HS-27A (cell line): ENCODE measurements around the gene LHPP.

Experiments
- DNase-seq: peaks from one replicate; pipeline ENCODE4 v3.0.0-alpha.2; 2012; ENCODE audit warnings: low read depth, missing footprints

The LHPP gene

DNA sequence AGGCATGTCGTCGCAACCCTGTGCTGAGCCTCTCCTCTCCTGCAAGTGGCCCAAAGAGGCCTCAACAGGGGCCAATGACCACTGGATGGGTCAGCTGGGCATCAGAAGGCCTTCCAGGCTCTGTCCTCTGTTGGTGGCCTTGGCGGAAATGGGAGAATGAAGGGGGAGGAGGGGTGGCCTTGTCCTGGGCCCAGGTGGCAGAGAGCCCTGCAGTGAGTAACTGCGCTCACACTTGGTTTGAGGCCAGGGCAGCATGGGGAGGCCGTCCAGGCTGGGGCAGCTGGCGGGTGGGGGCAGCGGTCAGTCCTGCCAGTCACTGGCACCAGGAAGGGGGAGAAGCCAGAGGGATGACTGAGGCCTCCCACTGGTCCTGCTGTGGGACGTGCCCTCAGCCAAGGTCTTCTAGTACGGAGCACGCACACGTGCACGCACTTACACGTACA lies 59.8 kb downstream of the LHPP start:
- DNase-seq, result no peak

DNA sequence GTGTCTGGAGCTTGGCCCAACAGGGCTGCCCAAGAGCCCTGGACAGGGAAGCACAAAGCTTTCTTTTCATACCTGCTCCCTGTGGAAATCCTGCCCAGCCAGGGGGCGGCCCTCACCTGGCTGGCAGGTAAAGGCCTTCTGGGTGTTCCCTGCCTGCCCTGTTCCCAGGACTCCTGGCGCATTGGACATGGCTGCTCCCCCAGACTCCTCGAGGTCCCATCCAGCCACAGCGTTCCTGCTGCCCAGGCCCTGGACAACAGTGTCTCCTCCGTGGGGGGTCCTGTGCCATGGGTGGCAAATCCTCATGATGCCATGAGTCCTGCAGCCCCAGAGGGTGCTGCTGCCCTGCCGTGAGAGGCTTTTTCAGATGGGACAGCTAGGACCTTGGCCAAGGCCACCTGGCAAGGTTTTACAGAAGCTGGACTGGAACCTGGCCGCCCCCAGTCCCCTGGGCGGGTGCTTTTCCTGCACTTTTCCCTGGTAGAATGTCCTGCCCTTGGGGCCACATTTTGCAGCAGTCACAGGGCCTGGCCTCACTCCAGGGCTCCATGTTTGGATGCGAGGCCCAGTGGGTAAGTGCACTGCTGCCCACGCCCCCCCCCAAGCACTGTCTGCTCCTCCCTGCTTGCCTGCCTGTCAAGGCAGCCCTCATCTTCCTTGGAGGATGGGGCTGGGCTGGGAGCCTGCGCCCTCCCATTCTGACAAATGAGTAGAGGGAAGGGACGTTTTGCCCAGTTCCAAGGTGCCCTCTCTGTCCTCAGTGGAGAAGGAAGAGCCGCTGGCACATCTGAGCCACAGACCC lies 60.7 kb downstream of the LHPP start:
- no peak for DNase-seq

DNA sequence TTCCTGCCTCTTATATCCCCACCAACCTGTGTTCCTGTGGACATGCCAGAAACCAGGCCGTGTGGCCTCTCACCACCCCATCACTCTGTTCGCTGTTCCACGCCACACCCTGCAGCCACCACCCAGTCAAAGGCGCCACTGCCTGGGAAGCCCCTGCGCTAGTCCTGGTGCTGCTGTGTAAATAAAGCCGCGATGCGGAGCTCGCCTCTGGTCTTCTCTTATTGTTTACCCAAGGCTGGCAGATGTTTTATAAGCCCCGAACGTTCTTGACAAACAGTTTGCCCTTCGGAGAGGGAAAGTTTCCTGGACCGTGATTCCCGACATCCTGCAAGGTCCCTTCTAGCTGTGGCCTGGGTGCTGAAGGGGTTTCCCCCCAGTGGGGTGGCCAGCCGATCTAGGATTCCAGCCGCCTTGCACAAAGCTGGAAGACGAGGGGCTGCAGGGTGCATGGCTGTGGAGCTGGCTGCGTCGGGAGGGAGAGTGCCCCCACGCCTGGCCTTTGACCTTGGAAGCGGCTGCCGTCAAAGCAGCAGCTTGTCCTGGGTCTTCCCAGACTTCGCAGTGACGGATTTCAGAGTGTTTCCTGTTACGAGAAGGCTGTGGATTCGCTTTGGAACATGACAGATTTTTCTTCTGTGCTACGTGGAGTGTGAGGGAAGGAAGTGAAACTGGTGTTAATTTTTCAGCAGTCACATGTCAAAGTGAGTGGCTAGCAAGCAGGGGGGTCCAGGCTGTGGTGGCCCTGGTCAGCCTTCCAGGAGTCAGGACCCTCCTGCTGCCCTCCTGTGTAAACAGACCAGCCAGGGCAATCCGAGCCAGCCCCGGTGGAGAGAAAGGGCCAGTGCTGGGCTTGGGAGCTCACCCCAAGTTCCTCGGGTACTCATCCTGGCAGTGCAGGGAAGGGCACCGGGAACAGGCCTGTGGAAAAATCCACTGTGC lies 61.6 kb downstream of the LHPP start:
- no peak for DNase-seq

DNA sequence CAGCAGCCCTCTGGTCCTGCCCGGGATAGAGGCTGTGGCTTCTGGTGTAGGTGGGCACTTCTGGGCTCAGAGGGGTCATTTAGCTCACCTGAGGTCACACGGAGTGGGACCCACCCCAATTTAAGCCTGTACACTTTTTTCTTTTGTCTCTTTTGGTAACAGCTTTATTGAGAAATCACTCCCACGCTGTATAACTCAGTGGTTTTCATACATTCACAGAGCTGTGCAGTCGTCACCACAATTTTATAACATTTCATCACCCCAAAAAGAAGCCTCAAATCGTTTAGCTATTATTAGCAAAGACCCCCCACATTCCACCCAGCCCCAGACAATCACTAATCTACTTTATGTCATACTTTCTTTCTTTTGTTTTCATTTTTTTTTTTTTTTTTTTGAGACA lies 62.3 kb downstream of the LHPP start:
- no peak for DNase-seq

DNA sequence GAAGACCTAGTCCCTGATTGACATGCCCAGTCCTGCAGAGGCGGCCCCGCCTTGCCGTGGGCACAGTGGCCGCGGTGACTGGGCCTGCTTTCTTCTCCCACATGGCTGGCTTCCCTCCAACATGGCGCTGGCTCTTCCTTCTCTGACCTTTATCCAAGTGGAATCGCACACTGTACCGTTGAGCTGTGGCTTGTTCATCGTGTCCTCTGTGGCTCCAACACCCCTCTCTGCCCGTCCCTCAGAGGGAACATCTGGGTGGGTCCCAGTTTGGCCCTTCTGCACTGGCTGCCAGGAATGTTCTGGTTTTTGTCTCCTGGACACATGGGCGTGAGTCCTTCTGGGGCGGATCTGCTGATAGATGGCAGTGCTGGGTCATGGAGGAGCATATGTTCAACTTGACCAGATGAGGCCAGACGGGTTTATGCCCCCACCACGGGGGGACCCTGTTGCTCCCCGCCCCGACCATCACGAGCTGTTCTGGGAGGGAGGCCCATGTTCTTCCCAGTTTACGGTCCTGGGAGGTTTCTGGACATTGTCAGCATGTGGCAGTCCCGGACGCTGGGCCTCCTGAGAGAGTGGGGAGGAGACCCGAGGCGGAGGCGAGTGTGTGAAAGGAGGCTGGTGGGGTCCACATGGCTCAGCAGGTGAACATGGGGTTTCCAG lies 63.5 kb downstream of the LHPP start:
- no peak for DNase-seq

DNA sequence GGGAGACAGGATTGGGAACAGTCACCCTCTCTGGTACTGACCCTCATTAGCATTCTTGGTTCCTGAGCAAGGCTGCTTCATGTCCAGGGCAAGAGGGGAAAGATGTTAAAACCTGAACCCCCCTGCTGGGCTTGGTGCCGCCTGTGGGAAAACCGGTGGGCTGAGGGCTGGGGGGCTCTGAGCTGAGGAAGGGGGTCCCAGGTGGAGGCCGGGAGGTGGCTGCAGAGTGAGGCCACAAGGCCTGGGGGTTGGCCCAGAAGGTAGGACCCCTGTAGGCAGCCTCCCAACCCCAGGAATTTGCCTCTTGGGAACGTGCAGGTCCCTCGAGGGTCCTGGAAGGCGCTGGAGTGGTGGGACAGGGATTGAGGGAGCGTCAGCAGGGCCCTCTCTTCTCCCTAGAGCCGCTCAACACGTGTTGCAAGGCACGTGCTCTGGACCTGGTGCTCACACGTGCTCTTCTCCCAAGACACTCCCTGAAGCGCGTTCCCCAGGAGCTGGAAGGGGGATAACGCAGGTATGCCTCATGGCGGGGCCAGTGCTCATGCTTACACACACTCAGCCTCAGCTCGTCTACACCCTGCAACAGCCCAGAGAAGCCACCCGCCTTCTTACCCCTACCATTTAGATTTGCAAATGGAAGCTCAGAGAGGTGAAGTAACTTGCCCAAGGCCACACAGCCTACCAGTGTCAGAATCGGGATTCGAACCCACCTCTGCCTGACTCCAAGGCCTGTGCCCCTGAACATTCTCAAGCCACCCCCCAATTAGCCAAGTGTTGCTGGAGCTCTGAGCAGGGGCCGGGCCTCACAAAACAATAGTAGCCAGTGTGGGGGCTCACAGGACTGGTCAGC lies 64.4 kb downstream of the LHPP start:
- no peak for DNase-seq

DNA sequence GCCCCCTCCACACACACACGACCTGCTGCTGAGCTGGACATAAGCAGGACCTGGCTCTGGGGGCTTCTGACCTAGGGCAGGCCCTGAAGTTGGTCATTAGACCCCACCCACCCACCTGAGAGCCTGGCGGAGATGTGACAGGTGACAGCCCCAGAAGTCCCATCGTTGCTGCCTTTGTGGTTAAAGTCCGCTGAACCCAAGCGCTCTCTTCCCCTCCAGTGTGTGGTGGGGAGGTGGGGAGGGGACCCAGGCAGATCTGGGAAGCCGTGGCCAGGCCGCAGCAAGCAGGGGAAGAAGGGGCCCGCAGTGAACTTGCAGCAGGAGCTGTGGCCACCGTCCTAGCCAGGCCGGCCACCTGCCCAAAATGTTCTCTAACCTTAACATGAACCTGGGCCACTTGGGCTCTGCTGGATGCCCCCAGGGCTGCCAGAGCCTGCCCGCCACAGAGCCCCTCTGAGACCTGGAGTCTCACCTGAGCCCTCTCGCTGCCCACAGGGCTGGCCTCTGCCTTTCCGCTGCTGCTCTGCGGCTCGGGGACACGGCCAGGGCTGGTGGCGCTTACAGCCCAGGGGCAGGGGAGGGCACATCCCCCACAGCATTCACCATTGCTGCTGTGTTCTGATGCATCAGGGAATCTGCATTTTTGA lies 65.1 kb downstream of the LHPP start:
- DNase-seq, result no peak

DNA sequence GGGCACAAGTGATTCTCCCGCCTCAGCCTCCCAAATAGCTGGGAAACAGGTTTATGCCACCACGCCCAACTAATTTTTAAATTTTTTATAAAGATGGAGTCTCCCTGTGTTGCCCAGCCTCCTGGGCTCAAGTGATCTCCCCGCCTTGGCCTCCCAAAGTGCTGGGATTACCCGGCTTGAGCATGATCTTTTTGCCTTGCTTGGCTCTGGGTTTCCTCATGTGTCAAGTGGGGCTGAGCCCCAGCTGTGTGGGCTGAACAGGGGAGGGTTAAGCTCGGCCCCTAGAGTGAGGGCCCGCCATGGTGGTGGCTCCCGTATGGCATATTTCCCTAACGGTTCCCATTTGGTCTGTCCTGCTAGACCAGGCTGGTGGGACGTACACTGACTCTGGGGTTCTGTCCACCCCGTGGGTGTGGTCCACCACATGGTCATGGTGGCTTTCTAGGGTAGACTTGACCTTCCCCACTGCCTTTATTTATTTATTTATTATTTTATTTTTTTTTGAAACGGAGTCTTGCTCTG lies 66.3 kb downstream of the LHPP start:
- DNase-seq, result no peak

DNA sequence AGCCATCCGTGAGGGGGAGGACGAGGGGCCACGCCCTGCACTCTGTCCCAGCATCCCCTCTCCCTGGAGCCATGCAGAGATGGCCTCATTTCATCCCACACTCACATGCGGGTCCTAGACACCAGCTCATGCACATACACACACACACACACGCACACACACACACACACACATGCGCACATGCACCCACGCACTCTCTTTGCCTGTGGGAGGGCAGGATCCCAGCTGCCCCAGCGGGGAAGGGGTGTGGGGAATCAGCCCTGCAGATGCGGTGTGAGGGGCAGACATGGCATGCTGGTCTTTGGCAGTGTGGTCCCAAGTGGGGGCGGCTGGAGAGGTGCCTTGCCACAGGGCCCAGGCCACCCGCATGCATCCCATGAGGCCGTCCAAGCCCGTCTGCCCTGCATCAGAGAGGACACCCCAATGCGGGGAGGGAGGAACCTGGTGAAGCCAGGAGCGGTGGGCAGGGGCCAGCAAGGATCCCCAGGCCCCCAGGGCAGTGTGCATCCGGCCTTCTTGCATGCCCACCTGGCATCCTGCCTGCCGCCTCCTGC lies 68.1 kb downstream of the LHPP start:
- no peak for DNase-seq

DNA sequence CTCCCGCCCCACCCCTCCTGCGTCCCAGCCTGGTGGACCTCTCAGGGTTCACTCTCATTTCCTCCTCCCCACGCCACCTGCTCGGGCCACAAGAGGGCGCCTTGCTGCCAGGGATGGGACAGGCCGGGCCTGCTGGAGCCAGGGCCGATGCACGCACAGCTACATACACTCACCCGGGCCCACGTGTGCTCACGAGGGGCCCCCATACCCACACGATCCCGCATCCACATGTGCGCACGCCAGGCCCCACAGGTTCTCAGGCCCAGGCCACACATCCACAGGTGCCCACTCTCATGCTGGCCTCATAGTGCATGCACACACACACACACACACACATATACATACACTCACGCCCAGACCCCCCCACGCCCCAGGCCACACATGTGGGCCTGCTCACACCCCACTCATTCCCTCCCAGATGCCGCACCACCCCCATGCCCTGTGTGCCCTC lies 68.6 kb downstream of the LHPP start:
- no peak for DNase-seq

DNA sequence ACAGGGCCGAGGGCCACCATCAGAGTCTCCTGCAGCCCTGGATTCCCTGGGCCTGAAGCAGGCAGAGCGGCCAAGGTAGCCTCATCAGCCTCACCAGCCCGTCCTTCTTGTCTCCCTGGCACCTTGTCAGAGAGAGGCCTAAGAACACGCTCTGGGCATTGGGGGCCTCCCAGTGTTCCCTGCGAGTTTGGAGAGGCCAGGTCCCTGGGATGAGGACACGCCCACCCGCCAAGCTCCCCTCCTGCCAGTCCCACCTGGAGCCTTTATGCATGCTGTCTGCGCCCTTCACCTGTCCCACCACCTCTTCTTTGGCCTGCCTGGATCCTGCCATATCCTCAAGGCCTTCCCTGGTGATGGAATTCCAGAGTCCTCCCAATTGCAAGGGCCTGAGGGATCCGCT lies 69.2 kb downstream of the LHPP start:
- DNase-seq, result no peak

DNA sequence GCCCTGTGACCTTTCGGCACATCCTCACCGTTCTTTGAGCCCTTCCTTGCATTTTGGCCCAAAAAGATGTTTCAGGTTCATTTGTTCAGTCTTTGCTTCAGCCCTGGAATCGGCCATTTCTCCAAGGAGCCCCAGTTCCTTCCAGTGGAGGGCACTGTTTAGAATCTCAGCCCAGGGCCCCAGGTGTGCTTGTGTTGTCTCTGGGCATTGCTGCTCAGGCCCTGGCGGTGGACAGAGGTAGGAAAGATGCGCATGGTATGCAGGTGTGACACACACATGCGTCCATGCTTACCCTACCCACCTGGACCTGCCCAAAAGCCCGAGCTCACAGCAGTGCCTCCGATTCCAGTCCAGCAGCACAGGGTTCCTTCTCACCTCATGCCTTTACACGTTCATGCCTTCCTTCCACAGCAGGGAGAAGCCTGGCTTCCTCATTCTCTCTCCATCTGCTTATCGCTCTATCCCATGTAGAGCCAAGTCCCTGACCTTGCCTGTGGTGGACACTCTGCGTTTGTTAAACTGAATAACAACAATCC lies 70.6 kb downstream of the LHPP start:
- no peak for DNase-seq

DNA sequence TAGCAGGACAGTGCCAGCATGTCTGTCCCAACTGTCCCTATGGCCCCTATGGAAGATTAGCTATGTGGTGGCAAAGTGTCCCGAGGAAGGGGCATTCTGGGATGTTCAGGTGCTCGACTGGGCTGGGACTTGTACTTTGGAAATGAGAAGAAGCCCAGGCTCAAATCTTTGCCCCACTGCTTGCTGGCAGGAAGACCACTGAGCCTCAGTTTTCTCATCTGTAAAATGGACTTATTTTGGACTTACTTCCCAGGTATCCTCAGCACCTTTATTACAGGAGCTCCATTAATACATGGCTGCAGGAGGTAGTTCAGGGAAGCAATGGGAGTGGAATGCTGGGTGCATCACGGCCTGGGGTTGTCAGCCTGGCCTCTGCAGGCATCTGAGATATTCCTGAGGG lies 71.2 kb downstream of the LHPP start:
- DNase-seq, result no peak

DNA sequence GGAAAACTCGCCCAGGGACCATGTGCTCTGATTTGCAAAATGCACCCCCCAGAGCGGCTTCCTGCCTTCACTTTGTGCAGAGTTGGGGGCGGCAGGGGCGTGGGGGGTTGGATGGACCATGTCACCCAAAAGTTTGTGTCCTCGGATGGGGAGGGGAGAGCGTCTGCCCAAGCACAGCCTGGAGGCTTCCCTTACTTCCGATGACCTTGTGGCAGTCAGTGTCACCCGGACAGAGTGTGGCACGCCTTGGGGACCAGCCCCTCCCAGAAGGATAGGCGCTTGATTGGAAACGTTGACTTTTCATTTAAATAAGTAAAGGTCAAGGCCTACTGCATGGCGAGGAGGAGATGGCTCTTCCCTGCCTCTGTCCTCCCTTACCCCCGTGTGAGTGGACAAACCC lies 71.6 kb downstream of the LHPP start:
- DNase-seq, result no peak

DNA sequence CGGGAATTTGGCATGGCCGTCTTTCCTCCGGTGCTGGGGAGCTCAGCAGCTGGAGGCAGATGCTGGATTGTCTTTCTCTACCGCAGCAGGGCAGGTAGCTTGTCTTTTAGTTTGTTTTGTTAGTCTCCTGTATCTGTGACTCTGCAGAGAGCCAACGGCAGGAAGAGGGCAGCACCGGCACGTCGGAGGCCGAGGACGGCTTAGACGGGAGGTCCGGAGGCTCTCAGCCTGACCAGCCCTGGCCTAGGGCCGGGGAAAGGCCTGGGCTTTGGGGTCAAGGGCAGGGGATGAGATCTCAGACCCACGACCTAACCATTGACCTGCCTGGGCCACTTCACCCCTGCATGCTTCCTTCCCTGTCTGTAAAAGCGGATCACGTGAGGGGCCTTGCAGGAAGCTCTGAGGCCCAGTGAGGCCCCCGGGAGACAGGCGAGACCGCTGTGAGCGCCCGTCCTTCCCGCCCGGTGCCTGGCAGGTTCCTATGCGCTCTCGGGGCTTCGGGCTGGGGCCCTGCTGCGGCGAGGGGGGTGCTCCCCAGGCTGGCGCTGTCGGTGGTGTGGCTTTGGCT lies 72.7 kb downstream of the LHPP start:
- DNase-seq, result no peak

DNA sequence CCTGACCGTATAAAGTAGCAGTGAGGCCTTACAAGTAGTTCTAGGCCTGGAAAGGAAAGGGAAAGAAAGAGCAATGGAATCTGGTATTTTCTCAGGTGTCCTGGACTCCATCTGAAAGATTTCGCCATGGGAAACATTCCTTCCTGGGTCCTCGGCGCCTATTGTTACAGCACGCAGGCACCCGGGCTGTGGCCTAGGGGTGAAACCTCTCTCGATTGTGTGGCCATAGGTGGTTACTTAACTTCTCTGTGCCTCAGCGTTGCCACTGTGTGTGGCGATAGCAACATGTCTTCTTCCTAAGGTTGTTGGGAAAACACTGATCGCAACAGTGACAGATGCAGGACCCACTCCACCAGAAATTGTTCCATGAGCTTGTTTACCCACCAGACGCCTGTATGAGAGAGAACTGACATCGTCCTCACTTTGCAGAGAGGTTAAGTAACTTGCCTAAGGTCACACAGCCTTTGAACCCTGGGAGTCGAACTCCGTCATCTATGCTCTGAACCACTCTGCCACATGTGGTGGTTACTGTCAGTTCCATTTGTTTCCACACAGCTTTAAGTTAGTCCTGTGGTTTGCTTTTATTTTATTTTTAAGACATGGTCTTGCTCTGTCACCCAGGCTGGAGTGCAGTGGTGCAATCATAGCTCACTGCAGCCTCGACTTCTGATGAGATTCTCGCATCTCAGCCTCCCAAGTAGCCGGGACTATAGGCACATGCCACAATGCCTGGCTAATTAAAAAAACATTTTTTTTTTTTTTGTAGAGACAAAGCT lies 73.4 kb downstream of the LHPP start:
- DNase-seq, result no peak

DNA sequence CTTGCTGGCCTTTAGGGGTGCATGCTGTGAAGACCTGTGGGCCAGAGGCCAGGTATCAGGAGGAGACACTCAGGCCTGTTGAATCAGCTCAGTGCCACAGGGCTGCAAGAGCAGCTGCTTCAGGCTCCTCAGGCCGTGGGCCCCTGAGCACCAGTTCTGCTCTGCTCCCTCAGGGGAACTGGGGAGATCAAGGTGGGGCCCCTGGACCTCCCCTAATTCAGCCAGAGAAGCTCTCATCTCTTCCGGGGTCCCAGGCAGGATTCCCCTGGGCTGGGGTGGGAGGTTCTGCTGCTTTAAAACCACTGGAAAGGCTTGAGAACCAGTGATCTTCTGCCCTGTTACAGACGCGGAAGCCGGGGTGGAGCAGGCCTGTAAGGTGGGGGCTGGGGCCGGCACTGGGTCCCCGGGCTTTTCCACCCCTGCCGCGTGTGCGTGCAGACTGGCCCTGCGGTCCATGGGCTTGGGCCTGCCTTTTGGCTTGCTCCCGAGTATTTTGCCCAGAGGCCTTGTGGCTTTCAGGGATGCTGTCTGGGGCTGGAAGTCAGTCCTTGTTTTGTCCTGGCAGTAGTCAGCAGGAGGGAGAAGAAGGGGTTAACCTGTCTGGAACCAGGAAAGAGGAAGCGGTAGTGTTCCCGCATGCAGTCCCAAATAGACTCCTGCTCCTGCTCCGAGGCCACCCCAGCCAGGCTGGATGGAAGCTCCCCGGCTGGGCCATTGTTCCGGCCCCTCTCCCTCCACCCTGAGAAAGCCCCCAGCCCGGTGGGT lies 74.3 kb downstream of the LHPP start:
- no peak for DNase-seq

DNA sequence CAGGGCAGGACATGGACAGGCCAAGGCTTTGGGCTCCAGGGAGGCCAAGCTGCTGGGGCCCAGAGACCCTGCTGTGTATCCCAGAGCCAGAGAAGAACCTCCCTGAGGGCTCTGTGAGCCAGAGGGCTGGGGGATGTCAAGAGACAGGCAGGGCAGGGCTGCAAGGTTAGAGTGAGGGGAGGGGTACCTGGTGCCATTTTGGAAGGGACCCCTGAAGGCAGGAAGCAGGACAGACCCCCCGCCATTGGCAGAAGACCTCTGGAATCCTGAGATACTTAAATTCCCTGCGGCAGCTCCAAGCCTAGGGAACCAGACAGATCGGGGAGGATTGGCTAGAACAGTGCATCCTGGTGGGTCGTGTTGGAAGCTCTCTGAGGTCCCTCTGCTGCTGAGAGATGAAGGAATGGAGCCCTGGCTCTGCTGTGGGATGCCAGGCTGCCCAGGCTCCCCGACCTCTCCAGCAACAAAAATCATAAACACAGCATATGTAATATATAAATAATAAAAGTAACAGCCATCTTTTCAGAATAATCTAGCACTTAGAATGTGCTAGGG lies 75.0 kb downstream of the LHPP start:
- DNase-seq, result no peak
